Amniotic epithelial cell (primary cell): Measurements from ENCODE around the gene SARM1.
A peak's percentile ranks its signal among the peaks of the same experiment; 100 is the strongest.

ENCODE experiments used
- DNase-seq: peaks from one replicate; pipeline ENCODE4 v3.0.0-alpha.2; 2010; ENCODE audit warnings: low read depth

Gene SARM1

DNA sequence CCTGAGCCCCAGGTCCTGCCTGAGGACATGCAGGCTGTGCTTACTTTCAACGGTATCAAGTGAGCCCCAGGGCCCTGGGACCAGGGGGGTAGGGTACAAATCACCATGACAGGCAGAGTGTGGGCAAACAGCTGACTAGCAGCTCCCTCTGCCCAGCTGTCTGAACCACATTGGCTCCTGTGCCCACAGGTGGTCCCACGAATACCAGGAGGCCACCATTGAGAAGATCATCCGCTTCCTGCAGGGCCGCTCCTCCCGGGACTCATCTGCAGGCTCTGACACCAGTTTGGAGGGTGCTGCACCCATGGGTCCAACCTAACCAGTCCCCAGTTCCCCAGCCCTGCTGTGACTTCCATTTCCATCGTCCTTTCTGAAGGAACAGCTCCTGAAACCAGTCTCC is 24.5 kb downstream of the SARM1 start:
- DNase-seq: no peak

DNA sequence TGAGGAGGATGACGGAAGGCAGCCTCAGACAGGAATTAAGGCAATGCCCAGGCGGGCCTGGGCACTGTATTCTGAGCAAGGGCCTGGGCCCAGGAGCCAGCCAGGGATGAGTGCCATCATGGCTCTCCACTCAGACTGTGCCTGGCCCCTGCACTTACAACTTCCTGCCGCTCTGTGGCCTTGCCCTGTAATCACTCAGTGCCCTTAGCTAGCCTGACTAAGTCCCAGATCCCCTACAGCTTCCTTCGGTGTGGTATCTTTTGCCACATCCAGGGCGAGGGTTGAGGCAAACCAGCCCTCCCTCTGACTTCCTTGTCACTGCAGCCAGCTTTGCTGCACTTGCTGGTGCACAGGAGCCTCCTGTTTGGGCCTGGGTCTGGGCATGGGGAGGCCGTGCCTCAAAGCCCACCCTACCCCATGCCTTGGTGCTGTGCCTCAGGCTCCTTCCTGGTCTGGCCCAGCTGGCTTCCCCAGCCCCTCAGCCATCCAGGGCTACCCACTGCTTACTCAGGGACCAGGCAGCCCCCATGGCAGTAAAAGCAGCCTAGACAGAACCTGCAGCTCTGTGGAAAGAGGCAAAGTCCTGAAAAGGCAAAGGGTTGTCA is 25.2 kb downstream of the SARM1 start:
- no peak for DNase-seq

DNA sequence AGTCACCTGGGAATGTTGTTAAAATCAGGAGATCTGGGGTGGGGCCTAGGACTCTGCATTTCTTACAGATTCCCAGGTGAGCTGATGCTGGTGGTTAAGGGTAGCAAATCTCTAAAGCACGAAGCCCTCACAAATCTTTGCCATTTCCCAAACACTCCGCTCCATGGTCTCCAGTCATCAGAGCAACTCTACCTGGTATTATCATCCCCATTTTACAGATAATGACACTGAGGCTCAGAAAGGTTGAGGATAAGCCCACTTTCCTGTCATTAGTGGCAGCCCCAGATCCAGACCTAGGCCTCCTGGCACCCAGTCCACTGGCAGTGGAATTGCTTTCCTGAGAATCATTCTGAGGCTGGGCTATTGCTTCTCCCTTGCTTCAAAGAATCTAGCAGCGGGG is 25.8 kb downstream of the SARM1 start:
- no peak for DNase-seq

DNA sequence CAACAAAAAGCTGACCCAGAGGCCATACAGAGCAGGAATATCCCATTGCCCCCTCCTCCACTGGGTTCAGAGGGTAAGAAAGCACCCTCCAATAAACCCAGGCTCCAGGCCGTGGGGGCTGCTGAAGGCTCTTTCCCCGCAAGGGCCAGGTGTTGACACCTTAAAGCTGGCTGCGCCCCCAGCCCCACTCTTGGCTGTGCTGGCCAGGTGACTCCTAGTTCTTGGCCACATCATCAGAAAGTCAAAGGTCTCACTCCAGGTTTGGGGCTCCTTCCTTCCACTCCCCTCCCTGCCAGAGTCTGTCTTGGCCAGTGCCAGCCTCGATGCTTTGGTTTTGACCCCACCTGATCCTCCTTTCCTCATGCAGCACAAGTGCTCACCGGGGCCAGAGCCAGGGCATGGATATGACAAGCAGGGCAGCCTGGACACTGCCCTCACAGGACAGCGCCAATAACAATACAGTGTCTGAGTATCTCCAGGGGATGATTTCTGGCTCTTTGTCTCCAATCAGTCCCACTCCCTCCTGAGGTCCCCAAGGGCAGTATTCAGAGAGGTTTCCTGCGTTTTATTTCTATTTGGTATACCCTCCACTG is 26.3 kb downstream of the SARM1 start:
- DNase-seq: no peak

DNA sequence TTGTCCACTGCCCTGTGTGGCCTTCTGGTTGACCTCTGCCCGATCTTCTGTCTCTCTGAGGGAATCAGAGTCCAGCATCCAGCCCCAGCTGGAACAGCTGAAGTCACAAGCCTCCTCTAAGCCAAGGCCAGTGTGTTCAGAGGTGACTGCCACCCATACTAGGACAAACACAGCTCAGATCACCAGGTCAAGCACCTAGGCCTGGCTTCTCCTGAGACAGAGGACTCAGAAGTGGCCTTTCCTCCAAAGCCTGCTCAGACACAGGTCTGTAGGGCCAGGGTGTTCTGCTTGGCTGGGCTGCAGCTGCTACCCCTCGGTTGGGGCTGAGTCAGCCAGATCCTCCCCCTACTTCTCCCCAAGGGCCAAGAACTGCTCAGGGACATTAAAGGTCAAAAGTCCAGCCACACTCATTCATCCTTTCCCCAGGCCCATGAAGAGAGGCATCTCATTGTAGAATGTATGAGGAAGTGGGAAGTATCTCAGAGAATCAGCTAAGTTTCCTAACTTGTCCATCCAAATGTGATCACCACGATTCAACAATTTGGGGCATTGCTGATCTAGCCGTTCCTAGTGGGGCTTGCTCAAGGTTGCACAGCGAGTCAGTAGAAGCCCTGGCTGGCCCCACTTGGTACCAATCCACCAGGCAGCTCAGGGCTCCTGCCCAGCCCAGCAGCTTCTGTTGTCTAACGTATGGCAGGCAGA is 26.9 kb downstream of the SARM1 start:
- peak; percentile 63 for DNase-seq

DNA sequence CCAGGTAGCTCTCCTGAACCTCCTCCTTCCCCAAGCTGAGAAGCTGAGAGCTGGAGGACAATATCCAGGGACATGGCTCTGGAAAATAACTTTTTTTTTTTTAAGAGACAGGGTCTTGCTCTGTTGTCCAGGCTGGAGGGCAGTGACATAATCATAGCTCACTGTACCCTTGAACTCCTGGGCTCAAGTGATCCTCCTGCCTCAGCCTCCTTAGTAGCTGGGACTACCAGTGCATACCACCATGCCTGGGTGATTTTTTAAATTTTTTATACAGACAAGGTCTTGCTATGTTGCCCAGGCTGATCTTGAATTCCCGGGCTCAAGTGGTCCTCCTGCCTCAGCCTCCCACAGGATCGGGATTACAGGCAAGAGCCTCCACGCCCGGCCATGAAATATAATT is 28.3 kb downstream of the SARM1 start:
- no peak for DNase-seq

DNA sequence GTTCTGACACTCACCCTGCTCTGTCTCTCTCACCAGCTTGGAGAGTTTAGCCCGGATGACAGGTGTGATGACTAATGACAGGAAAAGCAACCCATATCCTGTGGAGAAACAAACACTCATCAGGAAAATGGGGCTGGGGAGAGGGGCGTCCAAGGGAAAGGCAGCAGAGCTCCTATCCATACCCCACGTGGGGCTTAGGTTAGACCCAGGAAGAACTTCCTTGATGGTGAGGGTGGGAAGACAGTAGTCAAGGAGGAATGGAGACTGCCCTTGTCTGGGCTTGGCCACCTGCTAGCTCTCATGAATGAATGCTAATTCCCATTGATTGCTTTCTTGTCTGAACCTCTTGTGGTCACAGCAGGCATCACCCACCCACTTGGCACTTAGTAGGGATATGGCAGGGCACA is 30.7 kb downstream of the SARM1 start:
- DNase-seq: no peak

DNA sequence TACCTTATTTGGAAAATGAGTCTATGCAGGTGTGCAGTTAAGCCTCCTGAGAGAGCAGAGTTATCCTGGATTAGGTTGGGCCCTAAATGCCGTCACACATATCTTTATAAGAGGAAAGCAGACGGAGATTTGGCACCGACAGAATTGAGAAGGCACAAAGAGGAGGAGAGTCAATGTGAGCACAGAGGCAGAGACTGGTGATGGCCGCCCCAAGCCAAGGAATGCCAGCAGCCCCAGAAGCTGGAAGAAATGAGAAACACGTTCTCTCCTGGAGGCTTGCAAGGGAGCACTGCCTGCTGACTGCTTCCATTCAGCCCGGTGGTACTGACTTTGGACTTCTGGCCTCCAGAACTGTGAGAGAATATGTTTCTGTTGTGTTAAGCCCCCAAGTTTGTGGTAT is 31.4 kb downstream of the SARM1 start:
- DNase-seq: no peak

DNA sequence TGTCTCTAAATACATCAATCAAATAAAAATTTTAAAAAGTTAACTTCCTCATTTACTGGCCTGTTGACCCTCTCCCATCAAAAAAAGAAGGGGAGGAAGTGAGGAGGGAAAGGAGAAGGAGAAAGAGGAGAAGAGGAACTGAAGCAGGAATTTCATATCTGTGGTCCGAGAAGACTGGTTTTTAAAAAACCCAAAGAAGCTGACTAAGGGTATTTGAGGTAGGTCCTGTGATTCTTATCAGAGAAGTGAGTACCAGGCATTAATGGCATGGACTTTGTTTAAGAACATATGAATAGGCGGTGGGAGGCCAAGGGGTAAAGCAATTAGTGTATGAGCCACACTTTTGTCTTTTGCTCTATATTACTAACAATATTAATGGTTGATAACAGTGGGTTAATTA is 32.5 kb downstream of the SARM1 start:
- no peak for DNase-seq

DNA sequence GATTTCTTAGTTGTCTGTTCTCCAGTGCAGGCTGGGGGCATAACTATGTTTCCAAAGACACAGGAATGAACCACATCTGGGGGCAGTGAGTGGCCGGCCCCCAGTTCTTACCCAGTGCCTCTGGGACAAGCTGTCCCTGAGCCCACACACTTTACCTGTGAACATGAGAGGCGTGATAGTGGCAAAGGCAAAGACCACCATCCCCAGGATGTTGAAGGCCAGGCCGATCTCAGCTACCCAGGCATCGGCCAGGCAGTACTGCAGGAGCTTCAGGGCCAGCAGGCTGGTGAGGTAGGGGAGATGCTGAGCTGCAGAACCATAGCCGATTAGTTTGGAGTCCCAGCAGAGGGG is 32.9 kb downstream of the SARM1 start:
- no peak for DNase-seq

DNA sequence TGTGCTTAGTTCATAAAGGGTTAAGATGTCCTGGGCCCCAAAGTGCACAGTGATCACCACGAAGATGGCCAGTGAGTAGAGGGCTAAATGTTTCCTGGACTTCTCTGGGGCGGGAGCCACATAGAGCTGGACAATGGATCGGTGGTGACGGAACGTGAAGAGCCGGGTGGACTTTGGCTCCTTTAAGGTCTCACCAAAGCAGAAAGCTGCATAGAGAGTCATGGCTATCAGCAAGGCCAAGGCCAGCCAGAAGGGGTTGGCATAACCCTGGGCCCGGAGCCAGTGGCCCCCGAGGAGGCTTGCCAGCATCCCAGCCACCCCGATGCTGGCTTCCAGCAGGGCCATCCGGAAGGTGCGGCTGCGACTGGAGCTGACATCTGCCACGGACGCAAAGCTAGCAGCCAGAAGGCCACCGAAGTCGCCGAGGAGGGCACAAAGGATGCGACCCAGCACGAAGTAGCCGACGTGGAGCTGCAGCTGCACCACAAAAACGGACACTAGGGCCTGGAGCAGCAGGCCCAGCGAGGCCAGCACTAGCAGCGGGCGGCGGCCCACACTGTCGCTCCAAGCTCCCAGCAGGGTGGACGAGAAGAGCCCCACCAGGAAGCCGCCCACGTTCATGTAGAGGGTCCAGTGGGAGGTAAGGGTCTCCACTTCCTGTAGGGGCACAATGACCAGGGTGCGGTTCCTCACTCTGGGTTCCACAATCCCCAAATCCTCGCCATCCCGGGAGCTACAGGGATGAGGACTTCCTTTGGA is 33.5 kb downstream of the SARM1 start:
- no peak for DNase-seq

DNA sequence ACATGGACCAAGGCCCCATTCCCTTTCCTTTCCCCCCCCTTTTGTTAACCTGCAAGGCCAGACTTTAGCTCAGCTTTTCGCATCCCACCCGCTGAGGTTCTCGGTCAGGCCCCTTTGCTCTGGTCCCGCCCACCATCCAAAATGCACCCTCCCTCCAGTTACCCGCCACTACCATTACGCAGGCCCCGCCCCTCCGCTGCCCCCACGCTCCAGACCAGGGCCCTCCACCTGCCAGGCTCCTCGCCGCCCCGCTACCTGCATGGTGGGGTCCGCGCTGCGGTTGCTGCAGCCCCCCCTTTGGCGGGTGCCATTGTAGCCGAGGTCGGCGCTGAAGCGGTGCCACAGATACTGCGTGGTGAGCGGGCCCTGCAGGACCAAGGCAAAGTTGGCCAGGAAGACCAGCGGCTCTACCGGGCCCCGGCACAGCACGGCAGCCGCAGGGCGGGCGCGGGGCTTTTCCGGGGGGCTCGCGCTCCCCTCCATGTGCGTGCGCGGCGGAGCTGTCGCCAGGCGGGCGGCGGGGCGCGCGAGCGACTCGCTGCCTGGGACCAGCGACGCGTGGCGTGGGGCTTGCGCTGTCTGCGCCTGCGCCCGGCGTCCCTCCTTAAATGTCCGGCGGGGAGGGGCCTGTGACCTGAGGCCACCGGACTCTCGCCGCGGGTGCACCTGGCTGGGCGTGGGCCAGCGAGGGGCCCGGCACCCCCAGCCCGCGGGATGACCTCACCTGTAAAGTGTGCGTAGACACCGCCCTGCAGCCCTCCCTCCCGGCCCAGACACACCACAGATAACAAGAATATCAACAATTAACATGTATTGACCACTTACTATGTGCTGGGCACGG is 34.4 kb downstream of the SARM1 start, which contains the start of gene SLC46A1:
TSS of gene SLC46A1 (minus strand) at position 581 of the 841 bp plus-strand sequence. CDS start at position 483, 98 bp downstream.
- DNase-seq: no peak

DNA sequence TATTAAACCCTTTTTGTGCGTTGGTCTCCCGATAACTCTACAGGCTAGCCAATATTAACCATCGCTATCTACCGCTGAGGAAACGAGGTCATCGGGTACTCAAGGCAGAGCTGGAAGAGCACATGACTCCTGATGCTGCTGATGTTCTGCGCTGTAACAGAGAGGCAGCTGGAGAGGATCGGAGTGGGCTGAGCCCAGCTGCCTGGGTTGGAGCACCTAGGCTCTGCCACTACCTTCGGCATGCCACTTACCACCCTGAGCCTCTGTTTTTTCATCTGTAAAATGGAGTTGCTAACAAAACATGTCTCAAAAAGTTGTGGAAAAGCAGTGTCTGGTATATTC is 35.0 kb downstream of the SARM1 start:
- peak; percentile 42 for DNase-seq

DNA sequence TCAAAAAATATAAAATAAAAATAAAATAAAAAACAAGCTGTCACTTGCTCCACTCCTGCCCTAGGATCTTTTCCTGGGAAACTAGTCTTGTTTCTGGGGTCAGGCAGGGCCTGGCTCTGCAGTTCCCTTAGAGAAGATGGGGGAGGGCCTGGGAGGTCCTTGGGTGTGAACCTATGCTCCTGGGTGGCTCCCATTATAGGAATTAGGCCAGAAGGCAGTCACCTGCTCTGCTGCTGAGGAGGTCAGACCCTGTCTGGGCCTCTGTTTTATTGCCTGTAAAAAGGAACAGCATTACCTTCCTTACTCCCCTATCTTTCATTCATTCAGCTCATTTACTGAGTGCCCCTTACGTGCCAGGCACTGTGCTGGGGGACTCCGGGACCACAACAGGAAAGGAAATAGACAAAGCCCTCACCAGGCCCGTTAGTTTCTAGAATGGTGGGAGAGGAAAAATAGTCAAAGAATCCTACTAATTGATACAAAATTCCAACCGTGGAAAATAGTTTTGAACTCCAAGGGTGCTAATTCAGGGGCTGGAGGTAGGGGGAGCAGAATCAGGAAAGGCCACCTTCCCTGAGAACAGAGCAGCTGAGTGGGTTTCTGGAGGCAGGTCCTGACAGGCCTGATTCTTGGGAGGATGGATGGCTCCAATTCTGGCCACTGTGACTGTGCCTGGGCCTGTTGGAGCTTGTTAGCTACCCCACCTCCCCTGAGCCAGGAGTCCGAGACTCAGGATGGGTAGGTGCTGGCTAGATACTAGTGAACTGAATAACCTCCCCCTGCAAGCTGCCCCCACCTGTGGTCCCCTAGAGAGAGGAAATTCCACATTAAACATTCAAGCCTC is 35.9 kb downstream of the SARM1 start:
- DNase-seq: no peak

DNA sequence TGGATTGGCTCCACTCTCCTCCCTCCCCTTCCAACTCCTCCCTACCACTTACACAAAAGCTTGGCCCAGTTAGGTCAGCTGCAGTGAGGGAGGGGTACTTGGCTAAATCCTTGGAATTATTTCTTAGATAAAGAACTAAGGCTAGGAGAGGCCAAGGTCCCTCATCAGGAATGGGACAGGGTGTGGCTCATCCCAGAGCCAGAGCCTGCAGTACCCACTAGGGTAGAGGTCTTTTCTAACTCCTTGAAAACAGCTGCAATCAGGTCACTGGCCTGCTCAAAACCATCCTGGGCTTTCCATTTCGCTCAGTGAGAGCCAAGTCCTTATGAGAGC is 36.4 kb downstream of the SARM1 start:
- DNase-seq: no peak

DNA sequence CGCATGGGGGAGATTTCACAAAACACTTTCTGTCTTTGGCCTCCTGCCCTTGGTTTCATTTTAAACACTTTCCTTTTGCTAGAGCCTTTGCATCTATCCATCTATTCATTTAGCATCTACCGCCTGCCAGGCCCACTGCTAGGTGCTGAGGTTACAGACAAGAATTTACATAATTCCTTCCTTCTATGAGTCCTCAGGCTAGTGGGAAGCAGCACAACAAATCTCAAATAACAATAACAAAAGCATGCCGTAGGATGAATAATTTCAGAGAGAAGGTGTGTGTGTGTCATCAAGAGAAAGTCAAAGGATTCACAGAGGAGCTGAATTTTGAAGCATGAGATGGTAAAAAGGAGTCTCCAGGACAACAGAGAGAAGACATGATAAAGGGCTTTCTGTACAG is 40.6 kb downstream of the SARM1 start:
- DNase-seq: no peak

DNA sequence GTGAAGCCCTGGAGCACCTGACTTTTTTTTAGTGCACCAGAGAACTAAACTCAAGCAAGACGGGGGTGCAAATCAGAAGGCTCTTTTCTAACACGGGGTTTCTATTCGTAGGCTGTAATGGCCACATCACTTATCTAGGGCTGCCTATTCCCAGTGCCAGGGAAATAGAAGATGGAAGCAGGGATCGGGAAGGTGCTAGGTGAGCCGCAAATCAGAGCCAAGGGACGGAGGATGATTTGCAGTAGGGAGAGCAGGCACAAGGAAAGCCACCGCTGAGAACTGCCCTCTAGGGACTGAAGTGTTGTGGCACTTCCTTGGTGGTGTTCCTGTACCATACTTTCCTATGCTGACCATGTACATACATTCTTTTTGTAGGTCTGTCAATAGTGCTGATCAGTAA is 42.3 kb downstream of the SARM1 start:
- no peak for DNase-seq

DNA sequence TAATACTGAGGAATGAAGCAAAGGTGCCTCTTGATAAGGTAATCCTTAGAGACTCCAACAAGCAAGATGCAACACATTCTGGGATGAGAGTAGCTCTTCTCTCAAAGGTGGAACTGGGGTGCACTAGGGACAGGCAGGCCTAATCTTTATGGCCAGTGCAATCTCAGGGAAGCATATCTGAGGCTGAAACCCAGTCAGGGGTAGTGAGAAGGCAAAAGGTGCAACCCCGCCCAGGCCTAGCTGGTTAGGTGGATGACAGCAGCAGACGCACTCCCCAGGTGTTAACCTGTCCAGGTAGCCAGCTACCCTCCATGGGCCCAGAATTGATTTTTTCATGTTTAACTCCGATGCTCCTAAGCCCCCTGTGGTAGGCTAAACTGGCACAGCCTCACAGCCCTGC is 44.4 kb downstream of the SARM1 start:
- DNase-seq: no peak

DNA sequence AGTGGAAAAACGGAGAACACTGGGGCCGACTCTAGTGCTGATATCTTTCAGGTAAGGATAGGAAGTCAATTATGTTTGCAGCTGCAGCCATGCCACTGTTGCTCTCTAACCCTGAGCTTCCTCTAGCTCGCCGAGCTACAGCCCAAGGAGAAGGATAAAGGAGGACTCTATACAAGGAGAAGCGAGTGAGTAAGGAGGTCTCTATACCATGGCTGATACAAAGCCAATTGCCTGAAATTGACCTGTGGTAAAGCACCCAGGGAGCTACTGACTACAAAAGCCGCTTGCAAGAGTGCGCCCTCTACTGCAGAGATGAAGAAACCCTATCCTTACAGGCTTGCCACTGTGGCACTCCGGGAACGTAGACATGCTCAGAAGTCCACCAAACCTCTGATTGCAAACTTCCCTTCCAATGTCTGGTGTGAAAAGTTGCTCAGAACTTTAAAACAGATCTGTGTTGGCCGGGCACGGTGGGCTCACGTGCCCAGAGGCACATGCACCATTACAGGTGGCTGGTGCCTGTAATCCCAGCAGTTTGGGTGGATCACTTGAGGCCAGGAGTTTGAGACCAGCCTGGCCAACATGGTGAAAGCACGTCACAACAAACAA is 45.3 kb downstream of the SARM1 start:
- peak; percentile 64 for DNase-seq

DNA sequence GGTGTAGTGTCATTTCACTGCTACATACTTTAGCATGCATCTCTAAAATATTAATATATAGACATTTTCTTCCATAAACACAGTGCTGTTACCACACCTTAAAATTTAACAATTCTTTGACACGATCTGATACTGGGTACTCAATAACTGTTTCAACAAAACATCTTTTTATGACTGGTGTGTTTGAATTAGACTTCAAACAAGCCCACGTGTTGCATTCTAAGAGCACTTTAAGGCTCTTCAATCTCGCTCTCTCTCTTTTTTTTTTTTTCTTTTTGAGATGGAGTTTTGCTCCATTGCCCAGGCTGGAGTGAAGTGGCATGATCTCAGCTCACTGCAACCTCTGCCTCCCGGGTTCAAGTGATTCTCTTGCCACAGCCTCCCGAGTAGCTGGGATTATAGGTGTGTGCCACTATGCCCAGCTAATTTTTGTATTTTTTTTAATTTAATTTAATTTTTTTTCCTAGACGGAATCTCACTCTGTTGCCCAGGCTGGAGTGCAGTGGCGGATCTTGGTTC is 50.4 kb downstream of the SARM1 start:
- no peak for DNase-seq

DNA sequence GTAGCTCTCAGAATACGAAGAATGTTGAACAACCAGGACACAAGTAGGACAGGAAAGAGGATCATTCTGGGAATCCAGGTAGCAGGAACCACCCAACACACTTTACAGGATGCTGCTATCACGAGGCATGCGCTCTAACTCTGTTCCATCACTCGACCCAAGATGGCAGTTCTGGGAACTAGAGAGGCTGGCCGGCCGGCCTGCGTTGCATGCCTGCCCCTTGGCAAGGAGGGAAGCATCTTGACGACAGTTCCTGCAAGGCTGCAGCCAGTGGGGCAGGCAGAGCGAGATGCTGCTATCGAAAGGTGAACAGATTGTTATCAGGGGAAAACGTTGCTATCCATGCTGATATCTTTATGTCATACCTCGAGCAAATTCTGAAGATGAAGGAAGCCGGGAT is 53.7 kb downstream of the SARM1 start:
- DNase-seq: no peak
